A549 treated with Mapracorat at 1 μM for 4 hours (cell line): ENCODE measurements around the gene MARK2. TPM values are rescaled to one million over a fixed set of nuclear protein-coding genes. Genes with fewer than 3 reads are reported as not detected.

Experiments
- total RNA-seq: library from RNA; stranded (reverse); fragments of 200-300 nt; extraction: Qiagen RNA extraction; gene quantifications from 5 replicates; pipeline ENCODE4 v1.2.3, GENCODE V29; 2022

Gene MARK2
- 25.1 to 28.9 TPM (median 27.7 TPM) in 5 replicates for total RNA-seq

DNA sequence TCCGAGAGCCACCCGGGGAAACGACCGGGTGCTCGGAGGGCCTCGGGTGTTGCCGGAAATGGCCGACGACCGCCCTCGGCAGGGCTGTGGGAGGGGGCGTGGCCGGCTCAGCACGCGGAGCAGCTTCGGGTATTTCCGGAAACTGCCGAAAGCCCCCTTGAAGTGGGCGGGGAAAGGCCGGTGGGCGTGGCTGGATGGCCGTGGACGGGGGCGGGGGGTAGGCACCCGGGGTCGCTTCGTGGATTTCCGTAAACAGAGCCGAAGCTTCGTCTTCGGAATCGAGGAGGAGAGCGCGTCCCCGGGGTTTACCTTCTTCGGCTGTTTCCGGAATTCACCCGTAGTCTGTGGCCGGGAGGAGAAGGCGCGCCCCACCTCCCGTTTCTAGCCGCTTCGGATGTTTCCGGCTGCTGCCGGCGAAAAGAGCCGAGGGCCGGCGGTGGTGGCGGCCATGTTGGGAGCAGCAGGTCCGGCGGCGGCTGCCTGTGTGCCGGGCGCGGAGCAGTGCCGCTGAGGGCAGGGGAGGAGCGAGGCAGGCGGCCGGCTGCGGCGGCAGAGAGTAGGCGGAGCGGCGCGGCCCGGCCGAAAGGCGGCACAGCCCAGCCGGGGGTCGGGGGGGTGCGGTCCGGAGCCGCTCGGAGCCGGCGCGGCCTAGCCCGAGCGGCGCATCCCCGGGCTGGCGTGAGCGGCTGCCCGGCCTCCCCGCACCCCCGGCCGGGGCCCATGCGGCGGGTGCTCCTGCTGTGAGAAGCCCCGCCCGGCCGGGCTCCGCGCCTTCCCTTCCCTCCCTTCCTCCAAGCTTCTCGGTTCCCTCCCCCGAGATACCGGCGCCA is at the start of gene MARK2:
TSS of gene MARK2 (plus strand) at position 433 of the 830 bp plus-strand sequence. CDS start at position 830, 397 bp downstream.

DNA sequence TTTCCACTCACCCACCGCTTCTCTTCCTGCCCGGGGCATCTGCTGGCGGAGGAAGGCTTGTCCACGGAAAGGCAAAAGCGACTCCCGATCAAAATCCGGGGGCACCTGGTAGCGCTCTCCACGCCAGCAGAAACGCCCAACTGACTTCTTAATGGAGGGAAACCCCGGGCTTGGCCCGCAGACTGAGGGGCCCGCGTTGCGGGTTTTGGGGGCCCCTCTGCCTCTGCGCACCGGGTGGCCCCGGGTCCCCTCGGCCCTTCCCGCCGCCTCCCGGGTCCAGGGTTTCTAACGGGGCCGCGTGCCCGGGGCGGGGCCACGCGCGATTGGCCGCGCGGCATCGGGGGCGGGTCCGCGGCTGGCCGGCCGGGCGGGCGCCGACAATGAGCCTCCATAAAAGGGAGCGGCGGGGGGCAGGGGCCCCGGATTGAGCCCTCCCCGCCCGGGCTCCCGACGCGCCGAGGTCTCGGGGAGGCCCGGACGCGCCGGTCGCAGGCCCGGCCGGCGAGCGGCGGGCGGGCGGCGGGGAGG is 25.8 kb upstream of the MARK2 start, which contains the start of gene SPINDOC:
TSS of gene SPINDOC (plus strand) at position 422 of the 528 bp plus-strand sequence. CDS start 231 bp downstream, outside the sequence.

DNA sequence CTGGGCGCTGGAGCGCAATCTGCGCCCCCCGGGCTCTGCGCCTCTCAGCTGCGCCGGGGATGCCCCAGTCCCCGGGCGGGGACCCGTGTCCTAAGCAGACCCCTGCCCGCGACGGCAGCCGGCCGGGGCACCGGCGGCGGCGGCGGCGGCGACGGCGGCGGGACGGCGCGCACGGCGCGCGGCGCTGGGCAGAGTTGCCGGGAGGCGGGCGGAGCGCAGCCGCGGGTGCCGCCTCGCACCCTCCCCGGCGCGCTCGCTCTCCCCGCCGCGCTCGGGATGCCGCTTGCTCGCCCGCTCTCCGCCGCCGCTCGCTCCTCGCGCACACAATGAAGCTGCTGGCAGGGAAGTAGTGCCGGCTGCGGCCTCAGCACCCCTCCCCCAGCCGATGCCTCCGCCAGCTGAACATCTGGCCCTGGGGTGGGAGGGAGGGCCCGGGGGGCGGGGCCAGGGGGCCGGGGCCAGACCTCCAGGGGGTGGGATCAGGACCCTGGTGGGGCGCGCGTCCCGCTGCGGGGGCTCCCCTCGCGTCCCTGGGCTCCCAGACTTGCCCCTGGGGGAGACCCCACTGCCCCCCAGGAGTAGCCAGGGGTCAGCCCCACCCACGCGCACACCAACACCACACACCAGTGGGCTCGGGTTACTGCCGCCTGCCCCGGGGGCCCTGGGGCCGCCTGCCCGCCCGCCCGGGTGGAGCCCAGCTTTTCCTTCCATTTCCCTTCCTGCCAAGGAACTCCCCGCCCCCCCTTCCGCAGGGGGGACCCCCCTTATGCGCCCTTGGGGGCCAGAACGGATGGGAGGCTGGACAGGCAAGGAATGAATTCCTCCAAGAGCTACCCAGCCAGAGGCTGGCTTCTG is 78.2 kb downstream of the MARK2 start, which contains the start of gene RCOR2:
TSS of gene RCOR2 (minus strand) at position 328 of the 855 bp plus-strand sequence. CDS start 708 bp downstream, outside the sequence.

DNA sequence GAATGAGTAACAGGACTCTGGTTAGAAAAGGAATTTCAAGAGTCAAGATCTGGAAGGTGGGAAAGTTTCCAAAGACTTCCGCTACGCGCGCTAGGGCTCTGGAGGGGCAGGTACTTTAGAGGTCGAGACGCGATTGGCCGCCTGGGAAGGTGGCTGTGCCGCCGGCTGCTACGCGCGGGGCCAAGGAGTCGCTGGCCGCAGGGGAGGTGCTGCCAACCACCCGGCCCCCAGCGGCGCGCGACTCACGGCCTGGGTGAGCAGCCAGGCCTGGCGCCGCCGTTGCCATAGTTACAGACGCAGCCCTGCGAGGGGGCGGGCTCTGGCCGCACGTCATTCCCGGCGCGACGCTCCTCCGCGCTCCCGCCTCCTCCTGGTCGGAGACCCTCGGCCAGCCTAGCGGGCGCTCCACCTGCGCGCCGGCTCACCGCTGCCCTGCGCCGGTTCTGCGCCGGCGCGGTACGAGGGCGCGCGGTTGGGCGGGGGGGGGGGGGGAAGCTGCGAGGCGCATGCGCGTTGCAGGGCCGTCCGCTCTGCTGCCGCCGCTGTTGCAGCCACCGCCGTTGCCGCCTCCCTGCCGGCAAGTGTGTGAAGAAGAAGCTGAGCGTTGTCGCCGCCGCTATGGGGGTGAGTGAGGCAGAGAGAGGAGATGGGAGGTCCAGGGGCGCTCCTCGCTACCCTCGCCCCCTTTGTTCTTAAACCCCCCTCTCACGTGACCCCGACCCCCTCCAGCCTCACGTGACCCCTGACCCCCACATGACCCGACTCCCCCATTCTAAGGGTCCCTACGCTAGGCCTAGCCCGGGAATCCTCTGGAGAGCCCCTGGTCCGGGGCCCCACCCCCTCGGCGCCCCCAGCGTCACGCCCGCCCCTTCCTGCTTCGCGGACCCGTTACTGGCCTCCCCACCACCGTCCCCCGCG is 99.8 kb downstream of the MARK2 start, which contains the start of gene NAA40:
TSS of gene NAA40 (plus strand) at position 524 of the 918 bp plus-strand sequence. CDS start at position 619, 95 bp downstream.

Other genes starting within 250 kb of the MARK2 start
- gene PLAAT3, start 224.7 kb upstream of the MARK2 start, total RNA-seq, result 50.0 to 72.4 TPM (median 60.3 TPM) in 5 replicates
- gene ATL3, start 167.7 kb upstream of the MARK2 start, total RNA-seq, result 30.3 to 37.2 TPM (median 33.1 TPM) in 5 replicates
- 93.6 to 107 TPM (median 103 TPM) in 5 replicates for gene RTN3, start 157.6 kb upstream of the MARK2 start, total RNA-seq
- gene ZFTA, start 70.3 kb upstream of the MARK2 start, total RNA-seq, result 3.8 to 6.9 TPM (median 6.0 TPM) in 5 replicates
- 32.7 to 52.1 TPM (median 49.7 TPM) in 5 replicates for gene SPINDOC, start 25.7 kb upstream of the MARK2 start, total RNA-seq
- gene RCOR2, start 78.1 kb downstream of the MARK2 start, total RNA-seq, result 0.87 to 1.3 TPM (median 0.93 TPM) in 5 replicates
- 12.8 to 19.1 TPM (median 16.3 TPM) in 5 replicates for gene NAA40, start 99.9 kb downstream of the MARK2 start, total RNA-seq
- gene COX8A, start 135.5 kb downstream of the MARK2 start, total RNA-seq, result 701 to 1,124 TPM (median 971 TPM) in 5 replicates
- 114 to 129 TPM (median 127 TPM) in 5 replicates for gene OTUB1, start 147.3 kb downstream of the MARK2 start, total RNA-seq
- 0.03 to 0.10 TPM (median 0.06 TPM) in 4 of 5 replicates, not detected in the other for gene FLRT1, start 196.8 kb downstream of the MARK2 start, total RNA-seq